ENCODE data around the gene SRSF12. TPM values are rescaled to one million over a fixed set of nuclear protein-coding genes. Genes with fewer than 3 reads are reported as not detected.

Gene SRSF12
- total RNA-seq, 1 experiment from 2014 or later: not detected

- H2AFZ ChIP-seq (ENCODE audit: low read depth, low read length, poor library complexity, severe bottlenecking): no peak overlapping the region
- DNase-seq (ENCODE audit: low read depth, low spot score) (no peak), ATAC-seq (no peak)
- ChIA-PET RAD21 (ENCODE audit: low non-redundant PET in 1 of 2, low total read pairs in 2 of 2, uncharacterized antibody in 2 of 2, unreplicated experiment in 2 of 2) (no interaction called here), POLR2A (interaction anchor here (0.7 kb wide), 1 partner anchor 28 kb away, joined by 3 read pairs; no protein-coding TSS in a partner anchor), CTCF (no interaction called here)
- no peak overlapping the region for H3K4me2 ChIP-seq (ENCODE audit: low read length)
- H3K27me3 ChIP-seq (ENCODE audit: insufficient read depth, low read length): no peaks in the 10 kb centered on the region
- no peak overlapping the region for H3K4me3 ChIP-seq (replicated peaks in 1 of 2; ENCODE audit: low read depth in 1 of 2, low read length in 2 of 2)
- H3K79me2 ChIP-seq (ENCODE audit: insufficient read depth, low read length): no peaks in the 10 kb centered on the region
- H3K4me1 ChIP-seq (ENCODE audit: control insufficient read depth in 1 of 2, insufficient read depth in 2 of 2, low read length in 2 of 2): peaks cover 5% of the 10 kb centered on the region in 2 experiments; a peak in 2 of 4 replicates
- H3K9ac ChIP-seq (ENCODE audit: low read length): no peak overlapping the region
- no peaks in the 10 kb centered on the region for H4K20me1 ChIP-seq (ENCODE audit: insufficient read depth)
- BruUV-seq (replicated peaks): no TSS peak
- intact Hi-C loops (cut with micrococcal nuclease): no loop called here
- TF ChIP-seq MAX (IDR thresholded peaks at IDR 0.05): no peak
- no peaks in the 10 kb centered on the region for H3K9me2 ChIP-seq (ENCODE audit: insufficient read depth)
- no peaks in the 10 kb centered on the region for H3K9me3 ChIP-seq (ENCODE audit: control insufficient read depth in 1 of 2, insufficient read depth in 1 of 2, low read depth in 1 of 2, low read length in 2 of 2)
- H3K36me3 ChIP-seq (ENCODE audit: control insufficient read depth in 1 of 2, insufficient read depth in 2 of 2, low read length in 2 of 2): no peaks in the 10 kb centered on the region
- H3K27ac ChIP-seq (ENCODE audit: low read depth, low read length): no peak overlapping the region
These were observed 44.0 kb downstream of the SRSF12 start for GRCh38 chr6:89073840-89074239.

- Histone ChIP-seq H3K4me2 (ENCODE audit: low read length) (no peak overlapping the region), H2AFZ (ENCODE audit: low read depth, low read length, poor library complexity, severe bottlenecking) (no peak overlapping the region), H3K4me1 (ENCODE audit: control insufficient read depth in 1 of 2, insufficient read depth in 2 of 2, low read length in 2 of 2) (peaks cover 7 to 8% of the 10 kb centered on the region in 2 experiments; a peak in 2 of 4 replicates), H3K9me2 (ENCODE audit: insufficient read depth) (no peaks in the 10 kb centered on the region), H3K36me3 (ENCODE audit: control insufficient read depth in 1 of 2, insufficient read depth in 2 of 2, low read length in 2 of 2) (no peaks in the 10 kb centered on the region), H3K27me3 (ENCODE audit: insufficient read depth, low read length) (no peaks in the 10 kb centered on the region), H3K4me3 (replicated peaks in 1 of 2; ENCODE audit: low read depth in 1 of 2, low read length in 2 of 2) (no peak overlapping the region), H3K9me3 (ENCODE audit: control insufficient read depth in 1 of 2, insufficient read depth in 1 of 2, low read depth in 1 of 2, low read length in 2 of 2) (no peaks in the 10 kb centered on the region), H3K9ac (ENCODE audit: low read length) (no peak overlapping the region), H3K79me2 (ENCODE audit: insufficient read depth, low read length) (no peaks in the 10 kb centered on the region), H3K27ac (ENCODE audit: low read depth, low read length) (no peak overlapping the region), H4K20me1 (ENCODE audit: insufficient read depth) (no peaks in the 10 kb centered on the region)
- ATAC-seq: no peak
- TF ChIP-seq EZH2phosphoT487 (IDR thresholded peaks at IDR 0.05; ENCODE audit: borderline replicate concordance): no peak
- TF ChIP-seq CTCF (IDR thresholded peaks at IDR 0.05 in 2 of 3, conservative IDR thresholded peaks at IDR 0.05 in 1 of 3; ENCODE audit: borderline replicate concordance in 1 of 3, insufficient read depth in 1 of 3, low read depth in 2 of 3, low read length in 2 of 3): no peak
- TF ChIP-seq EGR1 (IDR thresholded peaks at IDR 0.05; ENCODE audit: low read depth): no peak
- TF ChIP-seq ZBTB33 (IDR thresholded peaks at IDR 0.05; ENCODE audit: extremely low read depth, insufficient replicate concordance, low read length): no peak
- TF ChIP-seq POLR2A (IDR thresholded peaks at IDR 0.05; ENCODE audit: borderline replicate concordance, extremely low read depth, insufficient read depth, insufficient read length): no peak
- no TSS peak for BruUV-seq (replicated peaks)
- ChIA-PET CTCF (no interaction called here), RAD21 (ENCODE audit: low non-redundant PET in 1 of 2, low total read pairs in 2 of 2, uncharacterized antibody in 2 of 2, unreplicated experiment in 2 of 2) (no interaction called here), POLR2A (no interaction called here)
- intact Hi-C loops (cut with micrococcal nuclease): no loop called here
- DNase-seq (ENCODE audit: low read depth, low spot score): no peak
These were observed 44.8 kb downstream of the SRSF12 start for GRCh38 chr6:89073014-89073620.
